K562 (cell line): Measurements from ENCODE around the gene CTBP2. TPM values are rescaled to one million over a fixed set of nuclear protein-coding genes. Genes with fewer than 3 reads are reported as not detected.

Experiments used
- ATAC-seq: fragments of 200-7000 bp; cut with Tn5 transposase; 3 replicates; pipeline ENCODE4 v1.9.1; 2020; ENCODE audit warnings: moderate library complexity
- BruUV-seq: library from RNA; stranded (reverse); fragments of 400-500 nt; replicated peaks from 2 replicates; lab custom pipeline; 2021; lab: Mats Ljungman, UMichigan
- CTCF ChIA-PET: fragments of 300-600 bp; formaldehyde crosslinking; extraction: SDS; loops from one replicate; lab custom pipeline; 2021; ENCODE audit warnings: low intra/inter-chr PET ratio; lab: Yijun Ruan, JAX
- POLR2A ChIA-PET: fragments of 300-600, 350-650 bp; sonication (Branson Sonifier 250); formaldehyde crosslinking; extraction: SDS; loops from one replicate; lab custom pipeline; 2021; ENCODE audit warnings: antibody characterized with exemption, inconsistent platforms; lab: Yijun Ruan, JAX
- DNase-seq, 4 experiments: peaks; one replicate each; pipeline versions ENCODE4 v3.0.0 to v3.0.0-alpha.2; 2011 to 2018; ENCODE audit warnings: low spot score in 3 of 4, mixed read lengths in 3 of 4; ENCODE audit errors: extremely low read depth in 1 of 4
- FAIRE-seq: peaks from 2 replicates; lab custom pipeline; 2011; peaks lifted over from hg19 to GRCh38; lab: Jason Lieb, UNC
- H2AFZ ChIP-seq: 2 replicates; pipeline ENCODE4 v1.6.0; 2011; ENCODE audit warnings: low read depth, low read length, control low read depth, inconsistent platforms
- H3K27ac ChIP-seq: fragments of 200-600 bp; 3 replicates; pipeline ENCODE4 v1.8.0; 2011; ENCODE audit warnings: low read depth, mild to moderate bottlenecking, control low read depth, inconsistent platforms, low read length, moderate library complexity, mixed read lengths; ENCODE audit errors: extremely low read depth
- H3K27me3 ChIP-seq, 2 experiments: fragments of 300-600 bp in 1 of 2; 2 replicates in 1 of 2; 3 replicates in 1 of 2; pipeline versions ENCODE4 v1.6.0 to v1.8.0; 2011; ENCODE audit warnings: inconsistent platforms in 2 of 2, low read length in 2 of 2, mild to moderate bottlenecking in 1 of 2, mixed read lengths in 1 of 2, moderate library complexity in 1 of 2; ENCODE audit not compliant: control insufficient read depth in 2 of 2, insufficient read depth in 2 of 2
- H3K36me3 ChIP-seq: fragments of 300-600 bp; 3 replicates; pipeline ENCODE4 v1.8.0; 2011; ENCODE audit warnings: mild to moderate bottlenecking, low read length, inconsistent platforms; ENCODE audit not compliant: control insufficient read depth, insufficient read depth
- H3K4me1 ChIP-seq, 2 experiments: fragments of 200-600 bp in 1 of 2; replicated peaks in 1 of 2; 2 replicates in 1 of 2; 3 replicates in 1 of 2; pipeline versions ENCODE4 v1.5.1 to v1.8.0; 2011; ENCODE audit warnings: inconsistent platforms in 2 of 2, low read length in 2 of 2, mild to moderate bottlenecking in 1 of 2, mixed read lengths in 1 of 2, moderate library complexity in 1 of 2; ENCODE audit not compliant: control insufficient read depth in 2 of 2, insufficient read depth in 2 of 2
- H3K4me2 ChIP-seq: 2 replicates; pipeline ENCODE4 v1.6.1; 2011; ENCODE audit warnings: low read length, control low read depth, inconsistent platforms, mixed read lengths; ENCODE audit not compliant: insufficient read depth
- H3K4me3 ChIP-seq: fragments of 200-600 bp; sonication (generic), shearing (Covaris generic); 2 replicates; pipeline ENCODE4 v1.5.1; 2016; ENCODE audit warnings: control low read depth, inconsistent platforms
- H3K79me2 ChIP-seq: fragments of 200-600 bp; 3 replicates; pipeline ENCODE4 v1.8.0; 2011; ENCODE audit warnings: low read length, inconsistent platforms; ENCODE audit not compliant: control insufficient read depth, insufficient read depth
- H3K9ac ChIP-seq, 2 experiments: 2 replicates each; pipeline versions ENCODE4 v1.6.0 to v1.6.1; 2011; ENCODE audit warnings: low read depth in 2 of 2, low read length in 2 of 2, control low read depth in 1 of 2, inconsistent platforms in 1 of 2, mild to moderate bottlenecking in 1 of 2, mixed read lengths in 1 of 2; ENCODE audit not compliant: insufficient read depth in 1 of 2
- H3K9me1 ChIP-seq: one replicate; pipeline ENCODE4 v1.6.0; 2011; ENCODE audit warnings: inconsistent platforms, mild to moderate bottlenecking, low read length, moderate library complexity; ENCODE audit not compliant: control insufficient read depth, insufficient read depth
- H3K9me3 ChIP-seq: replicated peaks from 2 replicates; pipeline ENCODE4 v1.5.1; 2011; ENCODE audit warnings: low read depth, low read length, inconsistent platforms; ENCODE audit not compliant: control insufficient read depth, insufficient read depth
- H4K20me1 ChIP-seq: replicated peaks from 2 replicates; pipeline ENCODE4 v1.6.1; 2011; ENCODE audit warnings: low read length, inconsistent platforms, mixed read lengths; ENCODE audit not compliant: control insufficient read depth, insufficient read depth
- CHD1 ChIP-seq: fragments of 200-600 bp; sonication (generic); IDR thresholded peaks from one replicate; pipeline ENCODE4 v1.6.1; 2012; ENCODE audit warnings: mild to moderate bottlenecking, moderate library complexity, low read length, inconsistent platforms
- IFI16 ChIP-seq: fragments of 250-450 bp; sonication (Bioruptor Pico); IDR thresholded peaks from 2 replicates; pipeline ENCODE4 v2.1.2; 2022; ENCODE audit warnings: mild to moderate bottlenecking, inconsistent platforms
- NCOA2 ChIP-seq, 2 experiments: fragments of 450-650 bp; IDR thresholded peaks; 2 replicates each; pipeline ENCODE4 v1.6.1; 2018; ENCODE audit warnings: mild to moderate bottlenecking in 2 of 2, moderate library complexity in 1 of 2; ENCODE audit not compliant: partially characterized antibody in 2 of 2
- NFRKB ChIP-seq: fragments of 450-650 bp; IDR thresholded peaks from 2 replicates; pipeline ENCODE4 v1.6.1; 2016; ENCODE audit warnings: low read depth
- SAFB ChIP-seq: fragments of 200-400 bp; formaldehyde crosslinking; IDR thresholded peaks from 2 replicates; pipeline ENCODE4 v1.6.1; 2017; ENCODE audit warnings: low read depth, low read length, borderline replicate concordance
- ZNF274 ChIP-seq: IDR thresholded peaks from 2 replicates; pipeline ENCODE4 v1.6.1; 2011; ENCODE audit warnings: low read depth, mild to moderate bottlenecking, low read length, moderate library complexity, borderline replicate concordance
- ZNF347 ChIP-seq: fragments of 450-650 bp; formaldehyde crosslinking; IDR thresholded peaks from 2 replicates; pipeline ENCODE4 v1.4.0; 2020; ENCODE audit warnings: low read depth, mild to moderate bottlenecking, moderate library complexity
- ZNF668 ChIP-seq: fragments of 250-450 bp; sonication (Bioruptor Pico); IDR thresholded peaks from 2 replicates; pipeline ENCODE4 v1.8.0; 2022; ENCODE audit warnings: mild to moderate bottlenecking, inconsistent platforms
- WGBS: fragments of 100-300 bp; shearing (Covaris generic); methylation state at CpG from one replicate; pipeline ENCODE4 v1.1.6; 2016; ENCODE audit warnings: low coverage, mixed read lengths; ENCODE audit not compliant: insufficient coverage; ENCODE audit errors: missing lambda C conversion rate; 5-methylcytosine and 5-hydroxymethylcytosine counted together
- in situ Hi-C: fragments of 300-500 bp; cut with MboI; formaldehyde crosslinking; loops from 4 replicates; pipeline ENCODE4 v1.15.0; 2018; ENCODE audit warnings: inconsistent platforms, mixed read lengths
- intact Hi-C: fragments of 100-400 bp; cut with micrococcal nuclease; formaldehyde crosslinking; loops from 2 replicates; pipeline ENCODE4 v1.14.2; 2022
- polyA plus RNA-seq, 8 experiments: library from polyadenylated mRNA; depleted of rRNA in 4 of 8; stranded (reverse) in 5 of 8; unstranded in 3 of 8; fragments of >200 nt; fragmentation: Nextera tagmentation in 2 of 8; fragmentation: Illumina TruSeq in 1 of 8; extraction: Ambion mirVana in 2 of 8; extraction: Trizol in 1 of 8; gene quantifications; 2 replicates each; pipeline versions ENCODE4 v1.2.1 to v1.2.3, GENCODE V29; 2011 to 2014; ENCODE audit warnings: inconsistent platforms in 1 of 8, missing spikeins in 1 of 8
- total RNA-seq, 7 experiments: library from RNA; depleted of rRNA in 6 of 7; stranded (reverse); fragments of >200 nt in 6 of 7; fragmentation: Illumina TruSeq in 2 of 7; extraction: Trizol in 2 of 7; gene quantifications; 2 replicates each; pipeline versions ENCODE4 v1.2.1 to v1.2.3, GENCODE V29; 2011 to 2021; ENCODE audit warnings: low replicate concordance in 1 of 7

CTBP2 gene
- total and polyA plus RNA-seq, 9 of the 15 experiments (the other 6 are each of a cell fraction or from before 2014, with no cell fraction given): 1.3 to 8.8 (median 5.1) TPM

GRCh38 chr10:124974131-124974530 lies 186.2 kb downstream of the CTBP2 start:
- no TSS peak for BruUV-seq
- DNase-seq: no peak
- no peaks in the 10 kb centered on the region for H3K9me1 ChIP-seq
- no peak overlapping the region for H3K27ac ChIP-seq
- no peak overlapping the region for H3K4me2 ChIP-seq
- TF ChIP-seq CHD1: no peak
- TF ChIP-seq NCOA2 (IDR thresholded peaks at IDR 0.05; ENCODE audit: partially characterized antibody in 2 of 2): no peak
- TF ChIP-seq ZNF347 (CRISPR knock-in tag): no peak
- no peak for TF ChIP-seq ZNF274
- TF ChIP-seq, all 486 proteins: peak for 0
- no CpG with 5 or more reads among the region's 5 CpGs for WGBS
- H3K79me2 ChIP-seq: no peaks in the 10 kb centered on the region
- H3K4me3 ChIP-seq: no peak overlapping the region
- no peaks in the 10 kb centered on the region for H3K4me1 ChIP-seq
- intact Hi-C loops (no loop called here), in situ Hi-C loops (no loop called here)
- FAIRE-seq: no peak
- no peaks in the 10 kb centered on the region for H3K9me3 ChIP-seq
- H3K27me3 ChIP-seq: no peaks in the 10 kb centered on the region
- no peak for ATAC-seq
- no peaks in the 10 kb centered on the region for H4K20me1 ChIP-seq
- H3K36me3 ChIP-seq: no peaks in the 10 kb centered on the region
- no peak overlapping the region for H2AFZ ChIP-seq
- no peak overlapping the region for H3K9ac ChIP-seq
- ChIA-PET POLR2A (no interaction called here), CTCF (no interaction called here)

DNA sequence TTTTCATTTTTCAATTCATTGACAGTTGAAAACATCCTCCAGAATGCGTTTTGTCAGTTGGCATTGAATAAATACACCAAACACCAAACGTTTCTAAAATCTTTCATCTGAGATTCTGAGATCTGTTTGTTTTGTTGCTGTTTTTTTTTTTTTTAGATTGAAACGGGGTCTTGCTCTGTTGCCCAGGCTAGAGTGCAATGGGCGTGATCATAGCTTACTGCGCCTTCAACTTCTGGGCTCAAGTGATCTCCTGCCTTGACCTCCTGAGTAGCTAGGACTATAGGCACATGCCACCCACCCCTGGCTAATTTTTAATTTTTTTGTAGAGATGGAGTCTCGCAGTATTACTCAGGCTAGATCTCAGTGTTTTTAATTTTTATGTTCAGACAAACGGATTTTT lies 187.7 kb downstream of the CTBP2 start:
- no peak overlapping the region for H3K27ac ChIP-seq
- no peaks in the 10 kb centered on the region for H3K9me3 ChIP-seq
- H3K9me1 ChIP-seq: no peaks in the 10 kb centered on the region
- ATAC-seq (no peak), FAIRE-seq (no peak), DNase-seq (no peak)
- H3K36me3 ChIP-seq: no peaks in the 10 kb centered on the region
- no peak overlapping the region for H3K9ac ChIP-seq
- H2AFZ ChIP-seq: no peak overlapping the region
- ChIA-PET POLR2A (no interaction called here), CTCF (no interaction called here)
- TF ChIP-seq ZNF668 (CRISPR knock-in tag): no peak
- no peak for TF ChIP-seq NFRKB
- no peak for TF ChIP-seq IFI16 (CRISPR knock-in tag)
- TF ChIP-seq SAFB: no peak
- no peak overlapping the region for H3K4me2 ChIP-seq
- no peaks in the 10 kb centered on the region for H3K4me1 ChIP-seq
- WGBS: no CpG with 5 or more reads among the region's 7 CpGs
- no TSS peak for BruUV-seq
- no peaks in the 10 kb centered on the region for H3K79me2 ChIP-seq
- in situ Hi-C loops: no loop called here
- no peak overlapping the region for H3K4me3 ChIP-seq
- no peaks in the 10 kb centered on the region for H4K20me1 ChIP-seq
- H3K27me3 ChIP-seq: no peaks in the 10 kb centered on the region
- intact Hi-C loops: no loop called here
